A549 (cell line): ENCODE measurements around the gene NKIRAS2. TPM values are rescaled to one million over a fixed set of nuclear protein-coding genes. Genes with fewer than 3 reads are reported as not detected.

Experiments used
- ATAC-seq, 2 experiments: fragments of 200-7000 bp in 1 of 2; fragments of >200 bp in 1 of 2; cut with Nextera tagmentation in 1 of 2; cut with Tn5 transposase in 1 of 2; 3 replicates each; pipeline versions ENCODE4 v1.8.0 to v1.9.1; 2018 to 2020; ENCODE audit warnings: mild to moderate bottlenecking in 1 of 2, moderate library complexity in 1 of 2
- CTCF ChIA-PET: fragments of 300-600 bp; sonication (Branson Sonifier 250); formaldehyde crosslinking; extraction: SDS; loops from one replicate; lab custom pipeline; 2021; ENCODE audit warnings: antibody characterized with exemption, inconsistent platforms; lab: Yijun Ruan, JAX
- POLR2A ChIA-PET: fragments of 350-600 bp; formaldehyde crosslinking; extraction: SDS; loops from one replicate; lab custom pipeline; 2021; ENCODE audit warnings: antibody characterized with exemption, inconsistent platforms; lab: Yijun Ruan, JAX
- DNase-seq, 2 experiments: peaks; one replicate each; pipeline versions ENCODE4 v3.0.0 to v3.0.0-alpha.2; 2011 to 2016; ENCODE audit warnings: low read depth in 1 of 2, low spot score in 1 of 2
- FAIRE-seq: peaks from 2 replicates; lab custom pipeline; 2011; peaks lifted over from hg19 to GRCh38; lab: Jason Lieb, UNC
- H3K27ac ChIP-seq, 2 experiments: fragments of >200 bp; sonication (Bioruptor Twin); formaldehyde crosslinking; 3 replicates each; pipeline ENCODE4 v1.5.1; 2016 to 2017
- H3K4me1 ChIP-seq: fragments of >200 bp; sonication (Bioruptor Twin); formaldehyde crosslinking; 3 replicates; pipeline ENCODE4 v1.6.1; 2016
- H3K4me2 ChIP-seq: fragments of >200 bp; sonication (Bioruptor Twin); formaldehyde crosslinking; 3 replicates; pipeline ENCODE4 v1.6.1; 2016
- H3K4me3 ChIP-seq: fragments of >200 bp; sonication (Bioruptor Twin); formaldehyde crosslinking; 3 replicates; pipeline ENCODE4 v1.5.1; 2016
- H3K9me3 ChIP-seq: fragments of >200 bp; sonication (Bioruptor Twin); formaldehyde crosslinking; 3 replicates; pipeline ENCODE4 v1.6.1; 2016
- BCL3 ChIP-seq: fragments of >200 bp; sonication (Bioruptor Twin); formaldehyde crosslinking; IDR thresholded peaks from 3 replicates; pipeline ENCODE4 v1.6.1; 2016
- CBX2 ChIP-seq: fragments of 200-600 bp; sonication (generic); IDR thresholded peaks from 2 replicates; pipeline ENCODE4 v1.6.1; 2016; ENCODE audit warnings: low read depth, mild to moderate bottlenecking, borderline replicate concordance
- CBX8 ChIP-seq: fragments of 200-600 bp; sonication (generic); IDR thresholded peaks from 2 replicates; pipeline ENCODE4 v1.6.1; 2016
- E2F6 ChIP-seq: IDR thresholded peaks from 2 replicates; pipeline ENCODE4 v1.6.1; 2012; ENCODE audit warnings: low read depth, borderline replicate concordance
- EHF ChIP-seq: fragments of 250-450 bp; sonication (Bioruptor Pico); IDR thresholded peaks from 2 replicates; pipeline ENCODE4 v1.5.0; 2020; ENCODE audit warnings: mild to moderate bottlenecking
- EHMT2 ChIP-seq: fragments of 200-600 bp; sonication (generic); IDR thresholded peaks from 2 replicates; pipeline ENCODE4 v1.6.1; 2016; ENCODE audit warnings: antibody characterized with exemption, low read depth, mild to moderate bottlenecking, moderate library complexity
- EP300 ChIP-seq, 2 experiments: fragments of >200 bp; sonication (Bioruptor Twin); formaldehyde crosslinking; IDR thresholded peaks; 2 replicates in 1 of 2; 3 replicates in 1 of 2; pipeline ENCODE4 v1.6.1; 2016 to 2017
- ESRRA ChIP-seq: fragments of 150-350 bp; IDR thresholded peaks from 2 replicates; pipeline ENCODE4 v1.6.1; 2014; ENCODE audit warnings: mild to moderate bottlenecking, low read length, borderline replicate concordance
- FOSB ChIP-seq: fragments of 250-450 bp; sonication (Bioruptor Pico); IDR thresholded peaks from 2 replicates; pipeline ENCODE4 v1.5.0; 2020; ENCODE audit warnings: mild to moderate bottlenecking, moderate library complexity
- FOSL2 ChIP-seq, 2 experiments: fragments of 450-650 bp in 1 of 2; fragments of >200 bp in 1 of 2; sonication (Bioruptor Twin) in 1 of 2; formaldehyde crosslinking; IDR thresholded peaks; 2 replicates each; pipeline versions ENCODE4 v1.5.0 to v1.6.1; 2016 to 2020; ENCODE audit warnings: mild to moderate bottlenecking in 1 of 2, moderate library complexity in 1 of 2
- FOXS1 ChIP-seq: fragments of 250-450 bp; sonication (Bioruptor Pico); IDR thresholded peaks from 2 replicates; pipeline ENCODE4 v1.5.0; 2020; ENCODE audit warnings: mild to moderate bottlenecking, moderate library complexity
- GATA3 ChIP-seq: IDR thresholded peaks from 2 replicates; pipeline ENCODE4 v1.6.1; 2012; ENCODE audit warnings: borderline replicate concordance
- HDAC2 ChIP-seq: fragments of 200-600 bp; sonication (generic); IDR thresholded peaks from 2 replicates; pipeline ENCODE4 v1.6.1; 2016
- HES2 ChIP-seq: fragments of >200 bp; sonication (Bioruptor Twin); formaldehyde crosslinking; IDR thresholded peaks from 2 replicates; pipeline ENCODE4 v1.6.1; 2016
- JUNB ChIP-seq: fragments of >200 bp; sonication (Bioruptor Twin); formaldehyde crosslinking; IDR thresholded peaks from 2 replicates; pipeline ENCODE4 v1.6.1; 2016
- MAFK ChIP-seq: fragments of 450-650 bp; IDR thresholded peaks from 2 replicates; pipeline ENCODE4 v1.6.1; 2014; ENCODE audit not compliant: partially characterized antibody
- MAX ChIP-seq: IDR thresholded peaks from 2 replicates; pipeline ENCODE4 v1.6.1; 2012
- MAZ ChIP-seq: fragments of 150-350 bp; IDR thresholded peaks from 2 replicates; pipeline ENCODE4 v1.6.1; 2014; ENCODE audit warnings: antibody characterized with exemption, low read depth, low read length, borderline replicate concordance
- MYC ChIP-seq: IDR thresholded peaks from 2 replicates; pipeline ENCODE4 v1.6.1; 2012; ENCODE audit warnings: mild to moderate bottlenecking, inconsistent platforms, low read length, improper control_type of control experiment, borderline replicate concordance
- NPAS2 ChIP-seq: fragments of 250-450 bp; sonication (Bioruptor Pico); IDR thresholded peaks from 2 replicates; pipeline ENCODE4 v1.8.0; 2022; ENCODE audit warnings: mild to moderate bottlenecking, moderate library complexity, borderline replicate concordance
- PHF8 ChIP-seq: fragments of 200-600 bp; sonication (generic); IDR thresholded peaks from 2 replicates; pipeline ENCODE4 v1.6.1; 2016; ENCODE audit warnings: low read depth, mild to moderate bottlenecking, antibody characterized with exemption, moderate library complexity, borderline replicate concordance
- POLR2A ChIP-seq: IDR thresholded peaks from 2 replicates; pipeline ENCODE4 v1.6.1; 2012; ENCODE audit warnings: mild to moderate bottlenecking, low read length
- REST ChIP-seq: fragments of 200-600 bp; sonication (generic); IDR thresholded peaks from 2 replicates; pipeline ENCODE4 v1.6.1; 2016; ENCODE audit warnings: antibody characterized with exemption, mild to moderate bottlenecking, moderate library complexity
- RNF2 ChIP-seq: fragments of 200-600 bp; sonication (generic); IDR thresholded peaks from 2 replicates; pipeline ENCODE4 v1.6.1; 2016; ENCODE audit warnings: low read depth, mild to moderate bottlenecking, antibody characterized with exemption, moderate library complexity, borderline replicate concordance
- SREBF2 ChIP-seq: fragments of 450-650 bp; IDR thresholded peaks from 2 replicates; pipeline ENCODE4 v1.6.1; 2014; ENCODE audit warnings: mild to moderate bottlenecking, moderate library complexity
- TFCP2L1 ChIP-seq: fragments of 250-450 bp; sonication (Bioruptor Pico); IDR thresholded peaks from 2 replicates; pipeline ENCODE4 v1.5.0; 2021; ENCODE audit warnings: mild to moderate bottlenecking
- TP53 ChIP-seq: fragments of 250-450 bp; sonication (Bioruptor Pico); IDR thresholded peaks from 2 replicates; pipeline ENCODE4 v1.5.0; 2021; ENCODE audit warnings: mild to moderate bottlenecking, moderate library complexity
- USF2 ChIP-seq: fragments of 450-650 bp; IDR thresholded peaks from 2 replicates; pipeline ENCODE4 v1.6.1; 2014; ENCODE audit warnings: antibody characterized with exemption
- ZC3H11A ChIP-seq: fragments of 450-650 bp; IDR thresholded peaks from 2 replicates; pipeline ENCODE4 v1.6.1; 2014; ENCODE audit warnings: antibody characterized with exemption, mild to moderate bottlenecking
- ZFP36 ChIP-seq: fragments of 450-650 bp; IDR thresholded peaks from 2 replicates; pipeline ENCODE4 v1.6.1; 2014; ENCODE audit warnings: borderline replicate concordance; ENCODE audit not compliant: partially characterized antibody
- ZNF302 ChIP-seq: fragments of 250-450 bp; sonication (Bioruptor Pico); IDR thresholded peaks from 2 replicates; pipeline ENCODE4 v1.9.0; 2021; ENCODE audit warnings: inconsistent platforms, mild to moderate bottlenecking, moderate library complexity
- ZSCAN20 ChIP-seq: fragments of 250-450 bp; sonication (Bioruptor Pico); IDR thresholded peaks from 2 replicates; pipeline ENCODE4 v1.8.0; 2022; ENCODE audit warnings: mild to moderate bottlenecking, moderate library complexity
- WGBS: methylation state at CpG from one replicate; pipeline ENCODE4 v1.1.6; 2017; ENCODE audit errors: missing lambda C conversion rate; 5-methylcytosine and 5-hydroxymethylcytosine counted together
- polyA minus RNA-seq: library from RNA; depleted of rRNA, polyadenylated mRNA; stranded (reverse); fragments of >200 nt; gene quantifications from 2 replicates; pipeline ENCODE4 v1.2.3, GENCODE V29; 2011; rRNA and poly(A)+ RNA removed
- polyA plus RNA-seq, 4 experiments: library from polyadenylated mRNA; depleted of rRNA in 3 of 4; stranded (reverse); fragments of >200 nt; fragmentation: RNase III in 1 of 4; extraction: RNeasy Plus Mini Kit Qiagen cat#74134 plus additional on column Dnase treatment in 1 of 4; gene quantifications; 2 replicates in 3 of 4; 3 replicates in 1 of 4; pipeline ENCODE4 v1.2.3, GENCODE V29; 2011 to 2017

Gene NKIRAS2
- polyA plus RNA-seq (2011; rRNA removed) (52.2 and 54.3 TPM in 2 replicates), polyA plus RNA-seq (2017; fragmentation: RNase III; extraction: RNeasy Plus Mini Kit Qiagen cat#74134 plus additional on column Dnase treatment) (44.1 to 48.0 TPM (median 45.2 TPM) in 3 replicates), polyA minus RNA-seq (37.4 and 42.0 TPM in 2 replicates)
- 65.0 and 77.2 TPM in 2 replicates for polyA plus RNA-seq (2012; cell fraction: cytosol; rRNA removed)
- polyA plus RNA-seq (2012; cell fraction: nucleus; rRNA removed), result 46.1 and 47.2 TPM in 2 replicates

- Histone ChIP-seq H3K4me1 (peaks cover 40% of the 10 kb centered on the region), H3K4me3 (peak within 1 kb of the TSS; percentile 93), H3K9me3 (no peaks in the 10 kb centered on the region), H3K4me2 (peak within 1 kb of the TSS; percentile 73), H3K27ac (peak within 1 kb of the TSS; percentile 92 to 93)
- DNase-seq (peak; percentile 94 to 98), FAIRE-seq (no peak), ATAC-seq (peak; percentile 72 to 80)
- ChIA-PET POLR2A (interaction anchor here (0.6 to 2.3 kb wide), 8 partner anchors 11 to 260 kb away, joined by 3 to 5 read pairs (median 4); partner anchors contain the start of genes CNP and ODAD4), CTCF (interaction anchor here (0.5 to 19.4 kb wide), 29 partner anchors 10 to 549 kb away, joined by 3 to 658 read pairs (median 5); partner anchors contain the start of genes CNP, DHX58, HSPB9 and KAT2A)
- 14% methylated on average over 22 of the region's 49 CpGs for WGBS
- TF ChIP-seq POLR2A (peak; percentile 73), PHF8 (peak; percentile 65; the same call in 1 of the 2 replicates), JUNB (no peak), EHMT2 (peak; percentile 85), MAZ (0 out of 2 replicates have a peak, but pooled peaks have one; percentile 72), ZNF302 (CRISPR knock-in tag) (no peak), MAFK (peak; percentile 65), CBX8 (no peak), ZC3H11A (no peak), GATA3 (peak; percentile 31; the same call in 1 of the 2 replicates), TP53 (no peak), HDAC2 (no peak), ESRRA (no peak), SREBF2 (no peak), FOSL2 (IDR thresholded peaks at IDR 0.05) (no peak), FOSL2 (CRISPR knock-in tag; IDR thresholded peaks at IDR 0.05) (0 out of 2 replicates have a peak, but pooled peaks have one; percentile 22), EP300 (IDR thresholded peaks at IDR 0.05) (no peak), BCL3 (peak; percentile 71; the same call in 1 of the 3 replicates), E2F6 (no peak), MAX (peak; percentile 88), NPAS2 (CRISPR knock-in tag) (no peak), REST (no peak), CBX2 (no peak), ZSCAN20 (CRISPR knock-in tag) (no peak), ZFP36 (no peak), HES2 (no peak), MYC (no peak), FOSB (CRISPR knock-in tag) (no peak), RNF2 (no peak), EHF (CRISPR knock-in tag) (0 out of 2 replicates have a peak, but pooled peaks have one; percentile 25), USF2 (no peak), FOXS1 (CRISPR knock-in tag) (no peak), TFCP2L1 (CRISPR knock-in tag) (no peak)
Measured at GRCh38 chr17:42019509-42020404, at the start of gene NKIRAS2. TSS of gene NKIRAS2 (plus strand) at chr17:42020090. CDS start at chr17:42021578, 1,488 bp downstream.
